Breast epithelium (tissue), 3 donors: ENCODE measurements around the gene COPZ2.

Experiments used
- CTCF ChIP-seq, 3 donors: fragments of 450-650 bp; IDR thresholded peaks; one replicate each; pipeline ENCODE4 v1.5.1; 2016 to 2017; ENCODE audit warnings: antibody characterized with exemption in 3 of 3, mild to moderate bottlenecking in 3 of 3, moderate library complexity in 3 of 3
- POLR2A ChIP-seq: fragments of 450-650 bp; IDR thresholded peaks from one replicate; pipeline ENCODE4 v1.6.1; 2016; ENCODE audit warnings: antibody characterized with exemption, mild to moderate bottlenecking, moderate library complexity
- POLR2AphosphoS5 ChIP-seq, 3 donors: sonication (generic); formaldehyde crosslinking; IDR thresholded peaks; one replicate each; pipeline ENCODE4 v1.6.1; 2017; ENCODE audit warnings: antibody characterized with exemption in 3 of 3

- TF ChIP-seq CTCF (IDR thresholded peaks at IDR 0.05) = peak in 1 of 3 donors; percentile 12
- peak; percentile 46 for TF ChIP-seq POLR2A
- TF ChIP-seq POLR2AphosphoS5 (IDR thresholded peaks at IDR 0.05) = peak; percentile 82 to 88 (median 83)
These were observed 10.3 kb upstream of the COPZ2 start, which contains the start of gene NFE2L1 for GRCh38 chr17:48047741-48048383.
